ENCODE measurements around the gene PPL. TPM values are rescaled to one million over a fixed set of nuclear protein-coding genes. Genes with fewer than 3 reads are reported as not detected.

PPL gene
- total RNA-seq, 1 experiment from 2014 or later = 28.5 TPM

DNA sequence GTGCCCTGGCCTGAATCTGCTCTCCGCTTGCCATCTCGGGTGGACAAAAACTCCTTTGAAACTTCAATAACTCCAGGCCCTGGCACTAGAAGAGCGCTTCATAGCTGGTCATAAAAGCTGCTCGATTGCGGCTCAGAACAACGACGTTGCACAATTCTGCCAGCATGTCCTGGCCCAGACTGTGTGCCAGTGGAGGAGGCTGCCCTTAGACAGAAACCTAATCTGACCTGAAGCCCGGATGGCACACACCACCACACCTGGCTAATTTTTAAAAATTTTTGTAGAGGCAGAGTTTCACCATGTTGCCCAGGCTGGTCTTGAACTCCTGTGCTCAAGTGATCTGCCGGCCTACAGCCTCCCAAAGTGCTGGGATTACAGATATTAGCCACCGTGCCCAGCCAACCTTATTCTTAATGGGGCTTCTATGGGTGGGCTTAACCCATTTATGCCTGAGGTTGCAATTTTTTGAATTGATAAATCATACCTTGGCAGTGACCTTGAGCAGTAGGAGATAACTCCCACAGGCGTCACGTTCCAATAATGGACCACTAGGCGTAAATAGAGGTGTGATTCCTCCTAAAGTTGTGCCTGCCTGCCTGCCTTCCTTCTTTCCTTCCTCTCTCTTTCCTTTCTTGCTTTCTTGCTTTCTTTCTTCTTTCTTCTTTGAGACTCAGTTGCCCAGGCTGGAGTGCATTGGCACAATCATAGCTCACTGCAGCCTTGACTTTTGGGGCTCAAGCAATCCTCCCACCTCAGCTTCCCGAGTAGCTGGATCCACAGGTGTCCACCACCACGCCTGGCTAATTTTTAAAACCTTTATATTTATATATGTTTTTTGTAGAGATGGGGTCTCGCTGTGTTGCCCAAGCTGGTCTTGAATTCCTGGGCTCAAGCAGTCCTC, 1.1 kb upstream of the PPL start (continued):
- TF ChIP-seq, protein P1, sequence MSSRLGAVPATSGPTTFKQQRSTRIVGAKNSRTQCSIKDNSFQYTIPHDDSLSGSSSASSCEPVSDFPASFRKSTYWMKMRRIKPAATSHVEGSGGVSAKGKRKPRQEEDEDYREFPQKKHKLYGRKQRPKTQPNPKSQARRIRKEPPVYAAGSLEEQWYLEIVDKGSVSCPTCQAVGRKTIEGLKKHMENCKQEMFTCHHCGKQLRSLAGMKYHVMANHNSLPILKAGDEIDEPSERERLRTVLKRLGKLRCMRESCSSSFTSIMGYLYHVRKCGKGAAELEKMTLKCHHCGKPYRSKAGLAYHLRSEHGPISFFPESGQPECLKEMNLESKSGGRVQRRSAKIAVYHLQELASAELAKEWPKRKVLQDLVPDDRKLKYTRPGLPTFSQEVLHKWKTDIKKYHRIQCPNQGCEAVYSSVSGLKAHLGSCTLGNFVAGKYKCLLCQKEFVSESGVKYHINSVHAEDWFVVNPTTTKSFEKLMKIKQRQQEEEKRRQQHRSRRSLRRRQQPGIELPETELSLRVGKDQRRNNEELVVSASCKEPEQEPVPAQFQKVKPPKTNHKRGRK (CRISPR knock-in tag; IDR thresholded peaks at IDR 0.05; ENCODE audit: borderline replicate concordance) = no peak
- no peak for TF ChIP-seq NFATC4 (CRISPR knock-in tag; IDR thresholded peaks at IDR 0.05)

DNA sequence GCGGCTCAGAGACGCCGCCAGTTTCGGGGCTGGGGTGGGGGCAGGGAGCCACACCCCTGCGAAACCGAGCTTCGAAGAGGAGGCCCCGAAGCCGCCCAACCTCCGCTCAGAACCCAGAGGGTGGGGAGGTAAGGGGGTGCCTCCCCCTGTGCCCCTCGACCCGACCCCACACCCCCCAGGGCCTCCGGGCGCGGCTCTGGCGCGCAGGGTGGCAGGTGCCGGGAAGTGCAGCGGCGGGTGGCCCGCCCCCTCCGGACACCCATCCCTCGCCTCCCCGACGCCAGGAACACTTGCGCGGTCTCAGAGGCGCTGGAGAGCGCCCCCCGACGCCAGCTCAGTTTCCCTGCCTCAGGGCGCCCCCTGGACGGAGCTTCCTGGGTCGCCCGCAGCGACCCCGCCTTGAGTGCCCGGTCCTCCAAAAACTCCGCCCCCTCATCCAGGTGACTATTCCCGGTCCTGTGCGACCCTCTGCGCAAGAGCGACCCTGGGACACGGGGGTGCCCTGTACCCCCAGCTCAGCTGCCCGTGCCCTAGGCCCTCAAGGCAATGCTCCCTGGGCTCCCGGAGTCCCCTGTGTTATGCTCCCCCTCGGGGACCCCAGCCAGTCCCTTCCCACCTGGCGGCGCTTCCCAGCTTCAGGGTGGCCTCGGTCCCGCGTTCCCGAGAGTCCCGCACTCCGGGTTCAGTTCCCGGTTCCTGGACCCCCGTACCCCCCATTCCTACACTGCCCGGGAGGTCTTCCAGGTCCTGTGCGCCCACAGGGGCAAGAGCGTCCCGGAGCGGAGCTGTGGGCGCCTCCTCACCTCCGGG, 562 bp downstream of the PPL start:
- Mint-ChIP-seq H3K9me3 (no peaks in the 10 kb centered on the region), H3K4me3 (peak overlapping the region; percentile 89), H3K27me3 (ENCODE audit: low read depth) (peaks cover 6% of the 10 kb centered on the region), H3K4me1 (peaks cover 14% of the 10 kb centered on the region), H3K27ac (peak overlapping the region; percentile 76), H3K36me3 (no peaks in the 10 kb centered on the region)
- peak; percentile 13 for ATAC-seq
- ChIA-PET CTCF (interaction anchor here (1.0 to 2.9 kb wide), 20 partner anchors 8 to 320 kb away, joined by 3 to 22 read pairs (median 5); partner anchors contain the start of genes DNAAF8 and SEC14L5), POLR2A (interaction anchor here (0.9 to 1.3 kb wide), 4 partner anchors 11 to 89 kb away, joined by 3 to 4 read pairs (median 4); partner anchors contain the start of genes GLYR1 and UBN1)
- TF ChIP-seq ZNF423 (CRISPR knock-in tag; IDR thresholded peaks at IDR 0.05) = peak; percentile 93
- TF ChIP-seq, protein P2, sequence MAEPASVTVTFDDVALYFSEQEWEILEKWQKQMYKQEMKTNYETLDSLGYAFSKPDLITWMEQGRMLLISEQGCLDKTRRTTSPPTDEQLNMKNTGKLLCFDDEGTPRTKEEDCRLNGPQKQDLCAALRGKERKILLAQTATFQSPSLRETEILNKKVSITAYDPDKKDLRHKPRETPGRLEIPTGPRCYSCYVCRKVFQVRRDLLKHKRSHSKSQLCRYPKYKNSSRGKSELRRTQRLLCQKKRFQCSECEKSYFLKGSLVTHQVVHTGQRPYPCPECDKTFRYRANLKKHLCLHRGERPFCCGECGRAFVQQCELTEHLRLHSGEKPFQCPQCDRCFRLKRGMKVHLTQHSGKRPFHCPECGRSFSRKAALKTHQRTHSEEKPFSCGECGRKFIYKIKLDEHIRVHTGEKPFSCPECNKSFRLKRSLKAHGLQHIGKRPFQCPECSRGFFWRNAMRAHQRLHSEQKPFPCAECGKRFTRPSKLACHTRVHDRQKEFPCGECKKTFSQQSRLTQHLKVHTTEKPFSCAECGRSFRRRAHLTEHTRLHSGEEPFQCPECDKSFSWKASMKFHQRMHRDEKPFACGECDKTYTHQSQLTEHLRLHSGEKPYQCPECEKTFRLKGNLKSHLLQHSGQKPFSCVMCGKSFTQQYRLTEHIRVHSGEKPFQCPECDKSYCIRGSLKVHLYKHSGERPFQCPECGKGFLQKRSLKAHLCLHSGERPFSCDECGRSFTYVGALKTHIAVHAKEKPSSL (CRISPR knock-in tag; conservative IDR thresholded peaks at IDR 0.05) = no peak
- TF ChIP-seq, protein P3, sequence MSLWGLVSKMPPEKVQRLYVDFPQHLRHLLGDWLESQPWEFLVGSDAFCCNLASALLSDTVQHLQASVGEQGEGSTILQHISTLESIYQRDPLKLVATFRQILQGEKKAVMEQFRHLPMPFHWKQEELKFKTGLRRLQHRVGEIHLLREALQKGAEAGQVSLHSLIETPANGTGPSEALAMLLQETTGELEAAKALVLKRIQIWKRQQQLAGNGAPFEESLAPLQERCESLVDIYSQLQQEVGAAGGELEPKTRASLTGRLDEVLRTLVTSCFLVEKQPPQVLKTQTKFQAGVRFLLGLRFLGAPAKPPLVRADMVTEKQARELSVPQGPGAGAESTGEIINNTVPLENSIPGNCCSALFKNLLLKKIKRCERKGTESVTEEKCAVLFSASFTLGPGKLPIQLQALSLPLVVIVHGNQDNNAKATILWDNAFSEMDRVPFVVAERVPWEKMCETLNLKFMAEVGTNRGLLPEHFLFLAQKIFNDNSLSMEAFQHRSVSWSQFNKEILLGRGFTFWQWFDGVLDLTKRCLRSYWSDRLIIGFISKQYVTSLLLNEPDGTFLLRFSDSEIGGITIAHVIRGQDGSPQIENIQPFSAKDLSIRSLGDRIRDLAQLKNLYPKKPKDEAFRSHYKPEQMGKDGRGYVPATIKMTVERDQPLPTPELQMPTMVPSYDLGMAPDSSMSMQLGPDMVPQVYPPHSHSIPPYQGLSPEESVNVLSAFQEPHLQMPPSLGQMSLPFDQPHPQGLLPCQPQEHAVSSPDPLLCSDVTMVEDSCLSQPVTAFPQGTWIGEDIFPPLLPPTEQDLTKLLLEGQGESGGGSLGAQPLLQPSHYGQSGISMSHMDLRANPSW (CRISPR knock-in tag; conservative IDR thresholded peaks at IDR 0.05; ENCODE audit: low read depth) = no peak
- no peak for TF ChIP-seq CBFB (CRISPR knock-in tag; IDR thresholded peaks at IDR 0.05; ENCODE audit: low read depth)
- 0 out of 2 replicates have a peak, but pooled peaks have one; percentile 14 for TF ChIP-seq KAT7 (CRISPR knock-in tag; IDR thresholded peaks at IDR 0.05; ENCODE audit: borderline replicate concordance)
- TF ChIP-seq, protein P4, sequence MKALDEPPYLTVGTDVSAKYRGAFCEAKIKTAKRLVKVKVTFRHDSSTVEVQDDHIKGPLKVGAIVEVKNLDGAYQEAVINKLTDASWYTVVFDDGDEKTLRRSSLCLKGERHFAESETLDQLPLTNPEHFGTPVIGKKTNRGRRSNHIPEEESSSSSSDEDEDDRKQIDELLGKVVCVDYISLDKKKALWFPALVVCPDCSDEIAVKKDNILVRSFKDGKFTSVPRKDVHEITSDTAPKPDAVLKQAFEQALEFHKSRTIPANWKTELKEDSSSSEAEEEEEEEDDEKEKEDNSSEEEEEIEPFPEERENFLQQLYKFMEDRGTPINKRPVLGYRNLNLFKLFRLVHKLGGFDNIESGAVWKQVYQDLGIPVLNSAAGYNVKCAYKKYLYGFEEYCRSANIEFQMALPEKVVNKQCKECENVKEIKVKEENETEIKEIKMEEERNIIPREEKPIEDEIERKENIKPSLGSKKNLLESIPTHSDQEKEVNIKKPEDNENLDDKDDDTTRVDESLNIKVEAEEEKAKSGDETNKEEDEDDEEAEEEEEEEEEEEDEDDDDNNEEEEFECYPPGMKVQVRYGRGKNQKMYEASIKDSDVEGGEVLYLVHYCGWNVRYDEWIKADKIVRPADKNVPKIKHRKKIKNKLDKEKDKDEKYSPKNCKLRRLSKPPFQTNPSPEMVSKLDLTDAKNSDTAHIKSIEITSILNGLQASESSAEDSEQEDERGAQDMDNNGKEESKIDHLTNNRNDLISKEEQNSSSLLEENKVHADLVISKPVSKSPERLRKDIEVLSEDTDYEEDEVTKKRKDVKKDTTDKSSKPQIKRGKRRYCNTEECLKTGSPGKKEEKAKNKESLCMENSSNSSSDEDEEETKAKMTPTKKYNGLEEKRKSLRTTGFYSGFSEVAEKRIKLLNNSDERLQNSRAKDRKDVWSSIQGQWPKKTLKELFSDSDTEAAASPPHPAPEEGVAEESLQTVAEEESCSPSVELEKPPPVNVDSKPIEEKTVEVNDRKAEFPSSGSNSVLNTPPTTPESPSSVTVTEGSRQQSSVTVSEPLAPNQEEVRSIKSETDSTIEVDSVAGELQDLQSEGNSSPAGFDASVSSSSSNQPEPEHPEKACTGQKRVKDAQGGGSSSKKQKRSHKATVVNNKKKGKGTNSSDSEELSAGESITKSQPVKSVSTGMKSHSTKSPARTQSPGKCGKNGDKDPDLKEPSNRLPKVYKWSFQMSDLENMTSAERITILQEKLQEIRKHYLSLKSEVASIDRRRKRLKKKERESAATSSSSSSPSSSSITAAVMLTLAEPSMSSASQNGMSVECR (CRISPR knock-in tag; IDR thresholded peaks at IDR 0.05; ENCODE audit: borderline replicate concordance) = 0 out of 2 replicates have a peak, but pooled peaks have one; percentile 26
- TF ChIP-seq, protein P5, sequence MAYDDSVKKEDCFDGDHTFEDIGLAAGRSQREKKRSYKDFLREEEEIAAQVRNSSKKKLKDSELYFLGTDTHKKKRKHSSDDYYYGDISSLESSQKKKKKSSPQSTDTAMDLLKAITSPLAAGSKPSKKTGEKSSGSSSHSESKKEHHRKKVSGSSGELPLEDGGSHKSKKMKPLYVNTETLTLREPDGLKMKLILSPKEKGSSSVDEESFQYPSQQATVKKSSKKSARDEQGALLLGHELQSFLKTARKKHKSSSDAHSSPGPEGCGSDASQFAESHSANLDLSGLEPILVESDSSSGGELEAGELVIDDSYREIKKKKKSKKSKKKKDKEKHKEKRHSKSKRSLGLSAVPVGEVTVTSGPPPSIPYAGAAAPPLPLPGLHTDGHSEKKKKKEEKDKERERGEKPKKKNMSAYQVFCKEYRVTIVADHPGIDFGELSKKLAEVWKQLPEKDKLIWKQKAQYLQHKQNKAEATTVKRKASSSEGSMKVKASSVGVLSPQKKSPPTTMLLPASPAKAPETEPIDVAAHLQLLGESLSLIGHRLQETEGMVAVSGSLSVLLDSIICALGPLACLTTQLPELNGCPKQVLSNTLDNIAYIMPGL (CRISPR knock-in tag; IDR thresholded peaks at IDR 0.05) = peak; percentile 93
- peak; percentile 67 for DNase-seq (ENCODE audit: low spot score)
